Measurements from ENCODE around the gene SLC8A2.

DNA sequence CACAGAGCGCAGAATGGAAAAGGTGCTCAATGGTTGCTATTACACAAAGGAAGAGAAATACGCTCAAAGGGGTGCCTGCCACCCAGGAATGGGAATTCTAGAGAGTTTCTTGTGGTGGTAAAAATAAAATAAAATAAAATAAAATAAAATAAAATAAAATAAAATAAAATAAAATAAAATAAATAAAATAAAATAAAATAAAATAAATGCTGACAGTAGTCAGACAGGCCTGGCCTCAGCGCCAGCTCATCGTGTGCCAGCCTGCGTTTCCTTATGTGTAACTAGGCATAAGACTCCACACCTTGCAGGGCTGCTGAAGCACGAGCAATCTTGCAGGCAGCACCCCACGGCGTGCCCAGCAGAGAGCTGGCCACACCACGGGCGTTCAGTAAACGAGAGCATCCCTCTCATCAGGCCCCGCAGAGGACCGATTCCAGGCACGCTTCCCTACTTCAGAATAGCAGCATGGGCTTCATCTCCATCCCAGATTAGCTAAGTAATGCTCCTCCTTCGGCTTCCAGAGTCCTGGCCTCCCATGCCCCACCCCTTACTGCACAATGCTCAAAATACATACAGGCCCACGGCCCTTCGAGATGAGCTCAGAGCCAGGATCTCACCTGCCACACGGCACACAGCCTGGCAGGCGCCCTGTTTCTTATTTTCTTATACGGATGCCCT lies 37.6 kb upstream of the SLC8A2 start:
- TF ChIP-seq, protein P1, sequence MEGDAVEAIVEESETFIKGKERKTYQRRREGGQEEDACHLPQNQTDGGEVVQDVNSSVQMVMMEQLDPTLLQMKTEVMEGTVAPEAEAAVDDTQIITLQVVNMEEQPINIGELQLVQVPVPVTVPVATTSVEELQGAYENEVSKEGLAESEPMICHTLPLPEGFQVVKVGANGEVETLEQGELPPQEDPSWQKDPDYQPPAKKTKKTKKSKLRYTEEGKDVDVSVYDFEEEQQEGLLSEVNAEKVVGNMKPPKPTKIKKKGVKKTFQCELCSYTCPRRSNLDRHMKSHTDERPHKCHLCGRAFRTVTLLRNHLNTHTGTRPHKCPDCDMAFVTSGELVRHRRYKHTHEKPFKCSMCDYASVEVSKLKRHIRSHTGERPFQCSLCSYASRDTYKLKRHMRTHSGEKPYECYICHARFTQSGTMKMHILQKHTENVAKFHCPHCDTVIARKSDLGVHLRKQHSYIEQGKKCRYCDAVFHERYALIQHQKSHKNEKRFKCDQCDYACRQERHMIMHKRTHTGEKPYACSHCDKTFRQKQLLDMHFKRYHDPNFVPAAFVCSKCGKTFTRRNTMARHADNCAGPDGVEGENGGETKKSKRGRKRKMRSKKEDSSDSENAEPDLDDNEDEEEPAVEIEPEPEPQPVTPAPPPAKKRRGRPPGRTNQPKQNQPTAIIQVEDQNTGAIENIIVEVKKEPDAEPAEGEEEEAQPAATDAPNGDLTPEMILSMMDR (IDR thresholded peaks at IDR 0.05): no peak
- no peak for TF ChIP-seq EZH2 (IDR thresholded peaks at IDR 0.05)
